ENCODE results near the gene CFAP99.
"Not testable (repeated sequence)": the region's sequence is repeated elsewhere in the genome, so short reads cannot be mapped to it uniquely, and the experiment has no call there.

CFAP99 gene

GRCh38 chr4:2429945-2430757 is 11.4 kb downstream of the CFAP99 start:
- peaks cover 33% of the 10 kb centered on the region for H3K27me3 ChIP-seq (ENCODE audit: insufficient read depth, low read length)
- not testable (repeated sequence) for H3K9me3 ChIP-seq (ENCODE audit: low read length); H2AFZ ChIP-seq (ENCODE audit: low read depth, low read length); H3K36me3 ChIP-seq (ENCODE audit: insufficient read depth, low read length); H3K4me3 ChIP-seq (ENCODE audit: low read length); H3K4me1 ChIP-seq (ENCODE audit: insufficient read depth, low read length)

- peaks cover 31% of the 10 kb centered on the region for H3K27me3 ChIP-seq (ENCODE audit: insufficient read depth, low read length)
- H2AFZ ChIP-seq (ENCODE audit: low read depth, low read length): no peak overlapping the region
- H3K4me3 ChIP-seq (ENCODE audit: low read length): no peak overlapping the region
- no peaks in the 10 kb centered on the region for H3K9me3 ChIP-seq (ENCODE audit: low read length)
- H3K36me3 ChIP-seq (ENCODE audit: insufficient read depth, low read length): no peaks in the 10 kb centered on the region
- peaks cover 9% of the 10 kb centered on the region for H3K4me1 ChIP-seq (ENCODE audit: insufficient read depth, low read length)
Observed at GRCh38 chr4:2432004-2432403, 13.2 kb downstream of the CFAP99 start.

DNA sequence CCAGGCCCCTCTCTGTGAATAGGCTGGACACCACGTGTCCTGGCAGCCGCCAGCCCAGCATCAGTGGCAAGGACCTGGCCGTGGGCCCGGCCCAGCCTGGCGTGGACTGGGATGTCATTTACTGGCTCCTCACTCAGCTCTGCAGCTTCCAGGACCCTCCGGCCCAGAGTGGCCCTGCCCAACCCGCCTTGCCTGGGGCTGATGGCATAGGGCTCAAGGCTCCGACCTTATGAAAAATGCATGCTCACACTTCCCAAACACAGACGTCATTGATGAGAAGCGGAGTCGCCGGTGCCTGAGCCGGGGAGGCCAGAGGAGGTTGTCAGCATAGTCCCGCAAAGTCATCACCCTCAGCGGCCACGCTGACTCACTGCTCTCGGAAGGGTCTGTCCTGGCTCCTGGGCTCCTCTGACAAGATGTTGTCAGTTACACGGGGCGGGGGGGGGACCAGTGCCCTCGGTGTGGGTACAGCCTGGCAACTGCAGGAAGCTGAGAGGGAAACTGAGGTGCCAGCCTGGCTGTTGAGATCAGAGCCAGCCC is 14.3 kb downstream of the CFAP99 start:
- H3K27me3 ChIP-seq (ENCODE audit: insufficient read depth, low read length): peaks cover 22% of the 10 kb centered on the region
- H2AFZ ChIP-seq (ENCODE audit: low read depth, low read length): no peak overlapping the region
- H3K9me3 ChIP-seq (ENCODE audit: low read length): no peaks in the 10 kb centered on the region
- no peak overlapping the region for H3K4me3 ChIP-seq (ENCODE audit: low read length)
- peaks cover 9% of the 10 kb centered on the region for H3K4me1 ChIP-seq (ENCODE audit: insufficient read depth, low read length)
- no peaks in the 10 kb centered on the region for H3K36me3 ChIP-seq (ENCODE audit: insufficient read depth, low read length)

GRCh38 chr4:2433609-2434350 is 15.0 kb downstream of the CFAP99 start:
- Histone ChIP-seq H3K9me3 (ENCODE audit: low read length) (no peaks in the 10 kb centered on the region), H2AFZ (ENCODE audit: low read depth, low read length) (no peak overlapping the region), H3K27me3 (ENCODE audit: insufficient read depth, low read length) (peaks cover 17% of the 10 kb centered on the region), H3K4me3 (ENCODE audit: low read length) (no peak overlapping the region), H3K4me1 (ENCODE audit: insufficient read depth, low read length) (peaks cover 9% of the 10 kb centered on the region), H3K36me3 (ENCODE audit: insufficient read depth, low read length) (no peaks in the 10 kb centered on the region)

DNA sequence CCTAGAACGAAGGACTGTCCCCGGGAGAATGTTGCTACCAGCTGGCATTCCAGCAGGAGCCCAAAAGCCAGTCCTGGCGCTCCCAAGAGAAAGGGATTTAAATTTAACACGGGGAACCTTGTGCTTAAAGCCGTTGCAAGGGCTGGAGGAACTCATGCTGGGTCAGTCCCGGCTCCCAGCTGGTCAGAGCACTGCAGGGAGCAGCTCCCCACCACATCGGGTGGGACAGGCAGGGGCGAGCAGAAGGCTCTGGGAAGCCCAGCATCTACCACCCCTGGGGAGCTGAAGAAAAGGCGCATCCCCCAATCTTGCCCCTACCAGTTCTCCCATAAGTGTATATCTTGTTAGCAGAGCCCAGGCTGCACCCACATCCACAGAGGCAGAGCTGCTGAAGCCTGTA is 15.7 kb downstream of the CFAP99 start:
- H3K4me1 ChIP-seq (ENCODE audit: insufficient read depth, low read length): peaks cover 9% of the 10 kb centered on the region
- H3K4me3 ChIP-seq (ENCODE audit: low read length): no peak overlapping the region
- H3K36me3 ChIP-seq (ENCODE audit: insufficient read depth, low read length): no peaks in the 10 kb centered on the region
- H2AFZ ChIP-seq (ENCODE audit: low read depth, low read length): no peak overlapping the region
- H3K27me3 ChIP-seq (ENCODE audit: insufficient read depth, low read length): peaks cover 17% of the 10 kb centered on the region
- no peaks in the 10 kb centered on the region for H3K9me3 ChIP-seq (ENCODE audit: low read length)

- Histone ChIP-seq H3K36me3 (ENCODE audit: insufficient read depth, low read length) (no peaks in the 10 kb centered on the region), H3K4me3 (ENCODE audit: low read length) (no peak overlapping the region), H3K4me1 (ENCODE audit: insufficient read depth, low read length) (peaks cover 9% of the 10 kb centered on the region), H3K9me3 (ENCODE audit: low read length) (no peaks in the 10 kb centered on the region), H2AFZ (ENCODE audit: low read depth, low read length) (no peak overlapping the region), H3K27me3 (ENCODE audit: insufficient read depth, low read length) (peaks cover 17% of the 10 kb centered on the region)
Observed at GRCh38 chr4:2436301-2436700, 17.5 kb downstream of the CFAP99 start.

DNA sequence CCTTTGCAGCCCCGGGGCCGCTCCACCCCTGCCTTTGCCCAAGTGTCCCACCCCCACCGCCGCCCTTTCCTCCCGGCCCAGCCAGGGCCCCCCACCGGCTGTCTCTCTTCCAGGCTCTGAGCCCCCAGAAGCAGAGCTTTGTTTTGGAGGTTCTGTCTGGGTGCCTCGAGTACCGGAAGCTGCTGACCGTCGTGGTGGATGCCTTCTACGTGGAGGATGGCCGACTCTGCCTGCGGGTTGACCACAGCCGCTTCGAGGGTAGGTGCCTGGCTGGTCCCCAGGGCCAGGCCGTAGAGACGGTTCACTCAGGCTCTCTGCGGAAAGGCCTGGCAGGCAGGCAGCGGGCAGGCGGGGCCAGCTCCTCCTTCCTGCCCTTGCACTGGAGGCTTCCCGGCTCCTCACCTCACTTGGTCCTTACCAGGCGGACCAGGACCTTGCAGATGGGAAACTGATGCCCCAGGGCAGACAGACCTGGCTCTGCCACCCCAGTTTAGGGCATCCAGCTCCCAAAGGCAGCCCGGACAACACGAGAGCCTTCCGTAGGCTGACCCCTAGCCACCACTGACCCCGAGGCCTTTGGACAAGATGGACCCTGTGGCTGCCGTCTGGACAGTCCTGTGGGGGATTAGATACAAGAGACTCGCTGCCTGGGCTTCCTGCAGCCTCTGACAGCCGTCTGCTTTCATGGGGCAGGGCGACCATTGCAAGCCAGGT is 18.2 kb downstream of the CFAP99 start:
- Histone ChIP-seq H3K36me3 (ENCODE audit: insufficient read depth, low read length) (no peaks in the 10 kb centered on the region), H3K4me3 (ENCODE audit: low read length) (no peak overlapping the region), H3K4me1 (ENCODE audit: insufficient read depth, low read length) (peaks cover 9% of the 10 kb centered on the region), H3K27me3 (ENCODE audit: insufficient read depth, low read length) (peaks cover 17% of the 10 kb centered on the region), H2AFZ (ENCODE audit: low read depth, low read length) (no peak overlapping the region), H3K9me3 (ENCODE audit: low read length) (no peaks in the 10 kb centered on the region)

DNA sequence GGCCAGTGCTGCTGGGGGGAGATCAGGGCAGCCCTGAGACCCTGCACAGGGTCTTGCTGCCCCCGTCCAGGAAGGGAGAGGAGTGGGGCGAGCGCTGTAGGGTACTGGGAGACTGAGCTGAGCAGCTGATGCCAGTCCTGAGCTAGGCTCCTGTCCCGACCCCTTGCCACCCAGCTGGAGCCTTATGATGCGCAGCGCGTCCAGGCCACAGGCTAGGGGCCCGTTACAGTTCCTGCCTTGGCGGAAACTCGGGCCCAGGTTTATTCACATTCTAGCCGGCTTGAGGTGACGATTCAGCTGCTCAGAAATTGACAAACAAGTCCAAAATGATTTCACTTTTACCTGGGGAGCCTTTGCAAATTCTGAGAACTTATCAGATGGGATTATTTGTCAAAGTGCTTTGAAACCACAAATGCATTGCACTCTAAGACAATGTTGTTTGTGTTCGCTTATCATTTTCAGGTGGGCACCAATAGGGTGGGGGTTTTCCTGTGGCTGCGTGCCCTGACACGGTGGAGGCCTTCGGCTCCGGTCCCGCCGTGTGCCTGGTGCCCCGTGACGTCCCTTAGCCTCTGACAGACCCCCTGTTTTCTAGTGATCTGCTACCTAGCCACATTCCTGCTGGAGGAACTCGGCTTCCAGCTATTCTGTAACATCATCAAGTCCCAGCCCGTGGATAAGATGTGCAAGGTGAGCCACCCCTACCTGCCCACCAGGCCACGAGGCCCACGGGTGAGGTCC is 18.9 kb downstream of the CFAP99 start:
- Histone ChIP-seq H3K27me3 (ENCODE audit: insufficient read depth, low read length) (peaks cover 13% of the 10 kb centered on the region), H3K4me1 (ENCODE audit: insufficient read depth, low read length) (peaks cover 9% of the 10 kb centered on the region), H3K4me3 (ENCODE audit: low read length) (no peak overlapping the region), H3K9me3 (ENCODE audit: low read length) (no peaks in the 10 kb centered on the region), H3K36me3 (ENCODE audit: insufficient read depth, low read length) (no peaks in the 10 kb centered on the region), H2AFZ (ENCODE audit: low read depth, low read length) (no peak overlapping the region)

- Histone ChIP-seq H3K4me3 (ENCODE audit: low read length) (no peak overlapping the region), H3K36me3 (ENCODE audit: insufficient read depth, low read length) (no peaks in the 10 kb centered on the region), H3K27me3 (ENCODE audit: insufficient read depth, low read length) (peaks cover 6% of the 10 kb centered on the region), H3K9me3 (ENCODE audit: low read length) (no peaks in the 10 kb centered on the region), H2AFZ (ENCODE audit: low read depth, low read length) (no peak overlapping the region), H3K4me1 (ENCODE audit: insufficient read depth, low read length) (no peaks in the 10 kb centered on the region)
Observed at GRCh38 chr4:2438822-2439718, 20.3 kb downstream of the CFAP99 start.

GRCh38 chr4:2441393-2442174 is 22.8 kb downstream of the CFAP99 start:
- Histone ChIP-seq H3K27me3 (ENCODE audit: insufficient read depth, low read length) (no peaks in the 10 kb centered on the region), H2AFZ (ENCODE audit: low read depth, low read length) (no peak overlapping the region), H3K36me3 (ENCODE audit: insufficient read depth, low read length) (no peaks in the 10 kb centered on the region), H3K4me3 (ENCODE audit: low read length) (no peak overlapping the region), H3K9me3 (ENCODE audit: low read length) (no peaks in the 10 kb centered on the region), H3K4me1 (ENCODE audit: insufficient read depth, low read length) (peaks cover 2% of the 10 kb centered on the region)

GRCh38 chr4:2442175-2442993 is 23.6 kb downstream of the CFAP99 start:
- no peaks in the 10 kb centered on the region for H3K36me3 ChIP-seq (ENCODE audit: insufficient read depth, low read length)
- H3K4me1 ChIP-seq (ENCODE audit: insufficient read depth, low read length): peaks cover 2% of the 10 kb centered on the region
- no peaks in the 10 kb centered on the region for H3K9me3 ChIP-seq (ENCODE audit: low read length)
- no peak overlapping the region for H2AFZ ChIP-seq (ENCODE audit: low read depth, low read length)
- no peak overlapping the region for H3K4me3 ChIP-seq (ENCODE audit: low read length)
- no peaks in the 10 kb centered on the region for H3K27me3 ChIP-seq (ENCODE audit: insufficient read depth, low read length)
